Hindlimb muscle (tissue), 1 donor: Measurements from ENCODE around the gene NANOS3. TPM values are rescaled to one million over a fixed set of nuclear protein-coding genes. Genes with fewer than 3 reads are reported as not detected.

Experiments used
- DNase-seq: peaks from one replicate; pipeline ENCODE4 v3.0.0-alpha.2; 2013
- polyA plus RNA-seq: library from polyadenylated mRNA; unstranded; fragments of 120-200 nt; gene quantifications from one replicate; pipeline ENCODE4 v1.2.1, GENCODE V29; 2013; ENCODE audit not compliant: insufficient read length

NANOS3 gene
- polyA plus RNA-seq, 1 donor, result 2.6 TPM

DNA sequence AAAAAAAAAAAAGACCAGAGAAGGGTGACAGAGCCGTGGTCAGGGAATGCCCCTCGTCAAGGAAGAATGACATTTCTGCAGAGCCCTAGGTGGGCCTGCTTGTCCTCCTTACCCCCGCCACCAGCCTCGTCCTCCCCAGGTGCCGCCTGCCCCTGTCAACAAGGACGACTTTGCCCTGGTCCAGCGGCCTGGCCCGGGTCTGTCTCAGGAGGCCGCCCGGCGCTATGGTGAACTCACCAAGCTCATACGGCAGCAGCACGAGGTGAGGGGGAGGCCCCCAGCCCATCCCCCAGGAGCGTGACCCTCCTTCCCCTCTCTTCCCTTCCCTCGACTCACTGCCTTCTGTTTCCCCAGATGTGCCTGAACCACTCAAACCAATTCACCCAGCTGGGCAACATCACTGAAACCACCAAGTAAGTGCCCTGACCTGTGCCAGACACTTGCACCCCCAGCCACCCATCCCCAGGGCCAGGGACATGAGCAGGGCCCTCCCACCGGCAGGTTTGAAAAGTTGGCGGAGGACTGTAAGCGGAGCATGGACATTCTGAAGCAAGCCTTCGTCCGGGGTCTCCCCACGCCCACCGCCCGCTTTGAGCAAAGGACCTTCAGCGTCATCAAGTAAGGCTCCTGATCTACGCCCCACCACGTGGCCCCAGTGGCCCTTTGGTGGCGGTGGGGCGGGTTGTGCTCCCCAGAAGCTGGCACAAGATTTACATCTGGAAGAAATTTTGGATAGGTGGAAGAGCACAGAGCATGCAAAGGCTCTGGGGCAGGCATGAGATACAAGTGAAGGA lies 46.5 kb downstream of the NANOS3 start:
- DNase-seq, result no peak

DNA sequence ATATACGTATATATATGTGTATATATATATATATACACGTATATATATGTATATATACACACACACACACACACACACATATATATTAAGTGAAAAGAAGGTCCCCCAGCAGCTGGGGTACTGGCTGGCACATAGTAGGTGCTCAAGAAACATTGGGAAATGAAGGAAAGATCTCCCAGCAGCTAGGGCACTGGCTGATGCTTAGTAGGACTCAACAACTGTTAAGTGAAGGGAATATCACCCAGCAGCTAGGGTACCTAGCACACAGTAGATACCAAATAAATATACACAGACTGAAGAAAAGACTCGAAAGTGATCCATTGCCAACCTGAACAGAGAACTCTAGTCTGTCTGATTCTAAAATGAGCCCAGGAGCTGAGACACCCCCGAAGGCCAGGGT lies 49.1 kb downstream of the NANOS3 start:
- DNase-seq, result no peak

DNA sequence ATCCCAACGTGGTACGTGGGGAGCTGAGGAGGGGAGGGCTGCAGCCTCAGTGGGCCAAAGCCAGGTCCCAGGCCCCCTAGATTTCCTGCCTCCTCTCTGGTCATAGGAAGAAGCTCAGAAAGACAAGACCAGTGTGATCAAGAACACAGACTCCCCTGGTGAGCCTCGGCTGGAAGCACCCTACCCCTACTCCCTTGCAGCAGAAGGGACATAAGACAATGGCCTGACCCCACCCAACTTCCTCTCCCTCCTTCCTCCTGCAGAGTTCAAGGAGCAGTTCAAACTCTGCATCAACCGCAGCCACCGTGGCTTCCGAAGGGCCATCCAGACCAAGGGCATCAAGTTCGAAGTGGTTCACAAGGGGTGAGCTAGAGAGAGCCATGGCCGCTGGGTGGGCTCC lies 49.8 kb downstream of the NANOS3 start:
- DNase-seq, result no peak

DNA sequence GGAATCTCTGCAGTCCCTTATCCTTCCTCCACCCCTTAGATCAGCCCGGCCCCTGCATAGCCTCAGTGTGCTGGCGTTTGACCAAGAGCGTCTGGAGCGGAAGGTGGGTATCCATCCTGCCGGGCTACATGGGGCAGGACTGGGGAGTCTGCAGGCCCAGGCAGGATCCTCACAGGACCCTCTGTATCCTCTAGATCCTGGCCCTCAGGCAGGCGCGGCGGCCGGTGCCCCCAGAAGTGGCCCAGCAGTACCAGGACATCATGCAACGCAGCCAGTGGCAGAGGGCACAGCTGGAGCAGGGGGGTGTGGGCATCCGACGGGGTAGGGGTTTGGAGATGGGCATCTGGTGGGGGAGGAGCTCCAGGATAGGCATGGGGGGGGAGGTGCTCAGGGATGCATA lies 52.4 kb downstream of the NANOS3 start:
- DNase-seq, result no peak

DNA sequence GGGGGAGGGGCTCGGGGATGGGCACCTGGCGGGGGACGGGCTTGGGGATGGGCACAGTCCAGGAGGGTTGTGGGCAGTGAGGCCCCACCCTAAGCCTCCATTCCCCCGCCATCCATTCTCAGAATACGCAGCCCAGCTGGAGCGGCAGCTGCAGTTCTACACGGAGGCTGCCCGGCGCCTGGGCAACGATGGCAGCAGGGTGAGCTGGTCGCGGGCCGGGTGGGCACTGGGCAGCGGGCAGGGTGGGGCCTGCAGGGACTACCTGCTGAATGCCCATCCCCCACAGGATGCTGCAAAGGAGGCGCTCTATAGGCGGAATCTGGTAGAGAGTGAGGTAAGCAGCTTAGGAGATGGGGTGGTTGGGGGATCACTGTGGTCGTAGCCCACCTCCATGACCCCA lies 53.0 kb downstream of the NANOS3 start:
- DNase-seq, result no peak

Other genes starting within 250 kb of the NANOS3 start
- gene MRI1, start 112.6 kb upstream of the NANOS3 start, polyA plus RNA-seq, result 28.4 TPM
- 114 TPM for gene C19orf53, start 102.7 kb upstream of the NANOS3 start, polyA plus RNA-seq
- gene ZSWIM4, start 81.7 kb upstream of the NANOS3 start, polyA plus RNA-seq, result 5.4 TPM
- gene BRME1, start 29.0 kb downstream of the NANOS3 start, polyA plus RNA-seq, result 3.7 TPM
- 16.3 TPM for gene CC2D1A, start 29.1 kb downstream of the NANOS3 start, polyA plus RNA-seq
- 0.57 TPM for gene PODNL1, start 61.3 kb downstream of the NANOS3 start, polyA plus RNA-seq
- 21.5 TPM for gene DCAF15, start 75.4 kb downstream of the NANOS3 start, polyA plus RNA-seq
- gene RFX1, start 129.2 kb downstream of the NANOS3 start, polyA plus RNA-seq, result 8.3 TPM
- not detected for gene RLN3, start 151.0 kb downstream of the NANOS3 start, polyA plus RNA-seq
- gene IL27RA, start 154.6 kb downstream of the NANOS3 start, polyA plus RNA-seq, result 3.3 TPM
- 0.45 TPM for gene PALM3, start 184.9 kb downstream of the NANOS3 start, polyA plus RNA-seq
- 0.49 TPM for gene MISP3, start 195.7 kb downstream of the NANOS3 start, polyA plus RNA-seq
- not detected for gene C19orf67, start 208.6 kb downstream of the NANOS3 start, polyA plus RNA-seq
- gene SAMD1, start 213.6 kb downstream of the NANOS3 start, polyA plus RNA-seq, result 56.1 TPM
- gene PRKACA, start 240.6 kb downstream of the NANOS3 start, polyA plus RNA-seq, result 539 TPM